B cell (primary cell): ENCODE measurements around the gene NUMB.

Experiments used
- EZH2 ChIP-seq: IDR thresholded peaks from 2 replicates; pipeline ENCODE4 v1.6.1; 2012; ENCODE audit warnings: borderline replicate concordance, low read depth, mild to moderate bottlenecking, moderate library complexity, low read length; ENCODE audit not compliant: insufficient read depth, poor library complexity, severe bottlenecking
- TF ChIP-seq, protein P1 (sequence below): fragments of 200-600 bp; IDR thresholded peaks from one replicate; pipeline ENCODE4 v1.8.0; 2022; ENCODE audit warnings: antibody characterized with exemption, mild to moderate bottlenecking

DNA sequence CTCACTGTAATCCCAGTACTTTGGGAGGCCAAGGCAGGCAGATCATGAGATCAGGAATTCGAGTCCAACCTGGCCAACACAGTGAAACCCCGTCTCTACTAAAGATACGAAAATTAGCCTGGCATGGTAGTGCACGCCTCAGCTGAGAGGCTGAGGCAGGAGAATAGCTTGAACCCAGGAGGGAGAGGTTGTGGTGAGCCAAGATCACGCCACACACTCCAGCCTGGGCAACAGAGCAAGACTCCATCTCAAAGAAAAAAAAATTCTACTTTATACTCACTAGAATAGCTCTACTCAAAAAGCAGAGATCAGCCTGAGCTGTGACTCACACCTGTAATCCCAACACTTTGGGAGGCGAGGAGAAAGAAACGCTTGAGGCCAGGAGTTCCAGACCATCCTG is 17.1 kb downstream of the NUMB start:
- TF ChIP-seq, protein P1, sequence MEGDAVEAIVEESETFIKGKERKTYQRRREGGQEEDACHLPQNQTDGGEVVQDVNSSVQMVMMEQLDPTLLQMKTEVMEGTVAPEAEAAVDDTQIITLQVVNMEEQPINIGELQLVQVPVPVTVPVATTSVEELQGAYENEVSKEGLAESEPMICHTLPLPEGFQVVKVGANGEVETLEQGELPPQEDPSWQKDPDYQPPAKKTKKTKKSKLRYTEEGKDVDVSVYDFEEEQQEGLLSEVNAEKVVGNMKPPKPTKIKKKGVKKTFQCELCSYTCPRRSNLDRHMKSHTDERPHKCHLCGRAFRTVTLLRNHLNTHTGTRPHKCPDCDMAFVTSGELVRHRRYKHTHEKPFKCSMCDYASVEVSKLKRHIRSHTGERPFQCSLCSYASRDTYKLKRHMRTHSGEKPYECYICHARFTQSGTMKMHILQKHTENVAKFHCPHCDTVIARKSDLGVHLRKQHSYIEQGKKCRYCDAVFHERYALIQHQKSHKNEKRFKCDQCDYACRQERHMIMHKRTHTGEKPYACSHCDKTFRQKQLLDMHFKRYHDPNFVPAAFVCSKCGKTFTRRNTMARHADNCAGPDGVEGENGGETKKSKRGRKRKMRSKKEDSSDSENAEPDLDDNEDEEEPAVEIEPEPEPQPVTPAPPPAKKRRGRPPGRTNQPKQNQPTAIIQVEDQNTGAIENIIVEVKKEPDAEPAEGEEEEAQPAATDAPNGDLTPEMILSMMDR = no peak
- no peak for TF ChIP-seq EZH2
